T-helper 9 cell (primary cell): ENCODE measurements around the gene RSPO3.
"Not testable (repeated sequence)": the region's sequence is repeated elsewhere in the genome, so short reads cannot be mapped to it uniquely, and the experiment has no call there.

Experiments used
- DNase-seq: peaks from one replicate; pipeline ENCODE4 v3.0.0-alpha.2; 2020

Gene RSPO3

DNA sequence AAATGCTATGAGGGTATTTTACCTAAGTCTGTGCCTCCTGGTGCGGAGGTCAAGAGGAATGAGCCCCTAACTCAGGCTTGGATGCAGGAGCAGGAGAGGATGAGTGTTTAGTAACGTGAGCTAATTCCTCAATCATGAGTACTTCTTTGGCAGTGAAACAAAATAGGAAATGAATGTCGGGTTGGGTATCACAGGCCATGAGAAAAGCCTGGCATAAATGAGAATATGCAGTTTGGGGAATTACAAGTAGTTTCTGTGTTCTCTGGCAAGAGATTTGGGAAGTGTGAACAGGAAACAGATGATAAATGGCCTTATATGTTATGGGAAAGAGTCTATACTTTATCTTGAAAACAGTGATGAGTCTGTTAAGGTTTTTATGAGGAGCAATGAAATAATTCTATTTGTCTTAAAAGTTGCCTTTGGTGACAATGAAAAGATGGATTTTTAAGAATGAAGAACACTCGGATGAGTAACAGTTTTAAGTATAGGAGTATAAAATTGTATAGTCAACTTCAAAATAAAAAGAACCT is 89.2 kb downstream of the RSPO3 start:
- DNase-seq = no peak

DNA sequence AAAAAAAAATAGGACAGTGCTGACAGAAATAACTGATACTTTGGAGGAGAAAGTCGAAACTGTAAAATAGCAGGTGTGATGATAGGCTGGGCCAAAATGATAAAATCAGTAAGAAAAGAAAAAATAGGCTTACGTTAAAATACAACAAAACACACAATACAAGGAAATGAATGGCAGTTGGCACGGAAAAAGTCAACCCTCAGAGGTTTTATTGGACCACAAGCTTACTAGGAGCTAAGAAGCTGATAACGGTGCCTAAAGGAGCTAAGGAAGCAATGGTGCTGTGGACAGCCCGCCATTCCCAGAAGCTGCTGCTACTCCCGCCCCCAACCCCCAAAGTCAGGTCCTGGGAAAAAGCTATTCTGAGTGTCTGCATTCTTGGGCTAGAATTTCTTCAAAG is 92.3 kb downstream of the RSPO3 start:
- no peak for DNase-seq

DNA sequence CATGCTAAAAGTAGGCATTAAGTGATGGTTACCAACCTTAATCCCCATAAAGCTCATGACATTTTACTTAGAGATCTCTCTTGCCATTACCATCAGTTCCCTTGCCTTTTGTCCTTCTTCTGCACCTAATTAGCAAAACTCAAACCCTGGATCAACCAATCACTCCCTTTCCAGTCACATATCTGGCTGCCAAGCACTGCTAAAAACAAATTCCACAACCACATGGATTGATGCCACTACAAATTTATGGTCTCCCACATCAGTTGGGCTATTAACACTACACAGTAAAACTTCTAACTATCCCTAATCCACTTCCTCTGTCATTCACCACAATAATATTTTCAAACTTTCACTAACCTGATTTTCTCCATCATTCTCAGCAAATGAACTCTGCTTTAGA is 93.9 kb downstream of the RSPO3 start:
- DNase-seq = no peak

DNA sequence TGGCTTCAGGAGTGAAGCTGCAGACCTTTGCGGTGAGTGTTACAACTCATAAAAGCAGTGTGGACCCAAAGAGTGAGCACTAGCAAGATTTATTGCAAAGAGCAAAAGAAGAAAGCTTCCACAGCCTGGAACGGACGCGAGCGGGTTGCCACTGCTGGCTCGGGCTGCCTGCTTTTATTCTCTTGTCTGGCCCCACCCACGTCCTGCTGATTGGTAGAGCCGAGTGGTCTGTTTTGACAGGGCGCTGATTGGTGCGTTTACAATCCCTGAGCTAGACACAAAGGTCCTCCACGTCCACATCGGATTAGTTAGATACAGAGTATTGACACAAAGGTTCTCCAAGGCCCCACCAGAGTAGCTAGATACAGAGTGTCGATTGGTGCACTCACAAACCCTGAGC is 95.6 kb downstream of the RSPO3 start:
- not testable (repeated sequence) for DNase-seq

DNA sequence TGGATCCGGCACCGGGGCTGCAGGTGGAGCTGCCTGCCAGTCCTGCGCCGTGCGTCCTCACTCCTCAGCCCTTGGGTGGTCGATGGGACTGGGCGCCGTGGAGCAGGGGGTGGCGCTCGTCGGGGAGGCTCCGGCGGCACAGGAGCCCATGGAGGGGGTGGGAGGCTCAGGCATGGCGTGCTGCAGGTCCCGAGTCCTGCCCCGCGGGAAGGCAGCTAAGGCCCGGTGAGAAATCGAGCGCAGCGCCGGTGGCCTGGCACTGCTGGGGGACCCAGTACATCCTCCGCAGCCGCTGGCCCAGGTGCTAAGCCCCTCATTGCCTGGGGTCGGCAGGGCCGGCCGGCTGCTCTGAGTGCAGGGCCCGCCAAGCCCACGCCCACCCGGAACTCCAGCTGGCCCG is 96.1 kb downstream of the RSPO3 start:
- not testable (repeated sequence) for DNase-seq

DNA sequence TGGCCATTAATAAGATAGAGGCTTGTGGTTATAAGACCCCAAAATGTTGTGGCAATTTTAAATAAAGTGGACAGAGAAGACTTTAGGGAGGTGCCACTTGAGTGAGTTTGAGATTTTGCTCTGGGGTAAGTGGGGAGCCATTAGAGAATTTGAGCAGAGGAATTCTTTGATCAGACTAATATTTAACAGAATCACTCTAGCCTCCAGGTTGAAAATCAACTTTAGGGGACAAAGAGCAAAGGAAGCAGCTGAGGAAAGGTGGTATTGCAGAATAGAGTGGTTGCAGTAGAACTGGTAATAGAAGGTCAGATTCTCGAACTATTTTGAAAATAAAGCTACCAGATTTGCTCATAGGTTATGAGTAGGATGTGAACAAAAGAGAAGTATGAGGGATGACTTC is 97.5 kb downstream of the RSPO3 start:
- no peak for DNase-seq

DNA sequence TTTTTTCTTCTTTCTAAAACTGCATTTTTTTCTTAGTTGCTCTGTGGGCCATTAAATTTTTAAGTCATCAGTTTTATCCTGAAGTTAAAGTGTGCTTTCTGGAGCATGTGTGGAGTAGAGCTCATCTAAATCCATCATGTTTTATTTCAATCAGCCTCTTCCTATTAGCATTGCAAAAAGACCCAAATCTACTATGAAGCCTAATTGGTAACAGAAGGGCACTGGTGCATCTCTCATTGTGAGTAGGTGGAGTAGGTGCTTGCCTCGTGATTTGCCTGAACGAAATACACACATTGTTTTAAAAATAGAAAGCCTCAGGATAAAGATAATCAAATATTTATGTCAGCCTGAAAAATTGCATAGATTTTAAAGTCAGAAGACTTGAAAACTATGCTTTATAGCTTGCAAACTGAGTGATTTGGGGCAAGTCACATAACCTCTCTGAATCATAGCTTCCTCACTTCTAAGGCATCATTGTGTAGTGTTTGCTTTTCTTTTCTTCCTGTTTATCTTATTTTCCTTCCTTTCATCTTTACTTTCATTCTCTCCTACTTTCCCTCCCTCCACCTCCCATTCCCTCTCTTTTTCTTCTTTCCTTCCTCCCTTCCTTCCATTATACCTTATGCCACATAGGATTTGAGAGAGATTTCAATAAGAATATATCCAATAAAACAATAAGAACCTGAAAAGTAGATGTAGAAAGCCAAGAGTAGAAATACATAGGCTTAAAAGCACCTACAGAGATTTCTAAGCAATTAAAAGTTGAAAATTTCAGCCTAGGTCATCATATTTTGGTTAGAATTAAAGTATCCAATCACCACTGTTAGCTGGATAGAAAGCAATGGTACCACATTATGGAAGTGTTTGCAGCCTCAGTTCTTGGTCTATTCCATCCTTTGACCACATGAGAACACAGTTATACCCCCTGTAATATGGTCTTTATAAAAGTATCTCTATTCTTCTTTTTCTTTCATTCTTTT is 98.6 kb downstream of the RSPO3 start:
- no peak for DNase-seq

DNA sequence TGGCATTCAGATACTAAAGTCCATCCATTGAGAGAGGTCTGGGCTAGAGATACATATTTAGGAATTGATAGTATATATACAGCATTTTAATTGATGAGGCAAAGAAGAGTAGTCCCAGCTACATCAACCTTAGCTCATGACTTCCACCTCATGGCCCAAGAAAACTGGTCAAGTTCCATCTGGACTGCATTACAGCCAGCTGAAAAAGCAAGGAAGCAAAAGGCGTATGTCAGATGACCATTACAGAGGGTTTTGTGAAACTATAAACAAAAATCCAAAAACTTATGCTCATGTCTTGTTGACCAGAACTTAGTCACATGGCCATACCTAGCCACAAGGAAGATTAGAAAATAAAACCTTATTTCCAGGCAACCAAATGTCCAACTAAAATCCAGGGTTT is 101.4 kb downstream of the RSPO3 start:
- no peak for DNase-seq

DNA sequence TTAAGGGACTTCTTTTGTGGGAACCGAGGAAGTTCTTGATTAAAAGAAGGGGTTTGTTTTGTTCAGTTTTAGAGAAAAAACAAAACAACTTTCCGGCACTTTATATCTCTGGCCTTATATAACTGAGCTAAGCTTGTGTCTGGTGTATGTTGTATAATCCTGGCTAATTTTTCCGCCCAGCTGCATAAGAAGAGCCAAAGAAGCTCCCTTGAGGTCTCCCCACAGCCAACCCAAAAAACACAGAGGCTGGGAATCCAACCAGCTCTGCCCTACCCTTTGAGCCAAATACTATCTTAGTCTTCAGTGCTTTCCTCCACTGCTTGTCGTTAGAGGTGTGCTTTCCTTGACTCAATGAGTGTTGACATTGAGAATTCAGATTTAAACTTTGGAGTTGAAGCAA is 102.7 kb downstream of the RSPO3 start:
- no peak for DNase-seq

DNA sequence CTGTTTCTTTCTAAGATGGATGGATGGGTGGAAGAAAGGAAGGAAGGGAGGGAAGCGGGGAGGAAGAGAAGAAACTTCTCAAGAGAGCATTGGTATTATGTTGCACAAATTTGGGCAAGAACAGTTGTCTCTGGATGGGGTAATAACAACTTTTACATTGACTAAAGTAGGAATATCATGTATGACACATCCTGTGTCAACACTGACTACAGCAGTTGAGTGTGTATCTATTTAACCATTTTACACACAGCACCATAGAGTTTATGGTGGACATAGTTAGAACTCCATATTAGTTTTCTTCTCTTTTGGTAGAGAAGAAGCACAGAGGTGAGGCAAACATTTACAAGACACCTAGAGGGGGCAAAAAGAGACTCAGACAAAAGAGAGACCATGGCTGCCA is 103.9 kb downstream of the RSPO3 start:
- DNase-seq = no peak

DNA sequence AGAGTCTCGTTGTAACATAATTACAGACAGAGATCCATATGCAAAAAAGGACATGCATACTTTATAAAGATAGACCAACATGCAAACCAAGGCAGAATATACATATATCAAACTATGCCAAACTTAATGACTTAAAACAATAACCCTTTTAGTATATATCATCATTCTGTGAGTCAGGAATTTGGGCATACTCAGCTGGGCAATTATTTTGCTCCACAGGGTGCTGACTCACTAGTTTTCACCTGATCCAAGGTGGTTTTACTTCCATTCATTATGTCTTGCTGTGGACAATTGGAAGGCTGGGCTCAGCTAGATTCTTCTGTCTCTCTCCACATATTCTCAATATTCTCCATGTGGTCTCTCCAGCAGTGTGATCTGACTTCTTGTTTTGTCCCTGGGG is 107.0 kb downstream of the RSPO3 start:
- no peak for DNase-seq

DNA sequence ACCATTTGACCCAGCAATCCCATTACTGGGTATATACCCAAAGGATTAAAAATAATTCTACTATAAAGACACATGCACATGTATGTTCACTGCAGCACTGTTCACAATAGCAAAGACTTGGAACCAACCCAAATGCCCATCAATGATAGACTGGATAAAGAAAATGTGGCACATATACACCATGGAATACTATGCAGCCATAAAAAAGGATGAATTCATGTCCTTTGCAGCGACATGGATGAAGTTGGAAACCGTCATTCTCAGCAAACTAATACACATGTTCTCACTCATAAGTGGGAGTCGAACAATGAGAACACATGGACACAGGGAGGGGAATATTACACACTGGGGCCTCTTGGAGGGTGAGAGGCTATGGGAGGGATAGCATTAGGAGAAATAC is 115.3 kb downstream of the RSPO3 start:
- DNase-seq = not testable (repeated sequence)

DNA sequence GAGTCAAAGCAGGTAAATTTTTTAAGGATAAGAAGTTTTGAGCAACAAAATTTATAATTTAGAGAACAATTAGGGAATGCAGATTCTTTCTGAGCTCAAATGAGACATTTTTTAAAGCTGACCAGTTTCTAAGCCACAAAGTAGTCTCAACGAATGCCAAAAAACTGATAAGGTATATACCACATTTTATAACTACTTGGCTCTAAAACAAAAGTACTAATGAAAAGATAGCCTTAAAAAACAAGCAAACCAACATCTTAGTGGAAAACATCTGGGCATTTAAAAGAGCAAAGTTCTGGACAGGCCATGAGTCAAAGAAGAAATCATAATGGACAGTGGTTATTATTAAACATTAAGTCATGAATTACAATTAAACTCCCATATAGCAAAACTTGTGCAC is 125.0 kb downstream of the RSPO3 start:
- no peak for DNase-seq
